GM04503 (cell line): ENCODE data around the gene ANK2.
A peak's percentile ranks its signal among the peaks of the same experiment; 100 is the strongest.

Experiments used
- DNase-seq: peaks from one replicate; pipeline ENCODE4 v3.0.0-alpha.2; 2012; ENCODE audit warnings: low read depth

Gene ANK2

DNA sequence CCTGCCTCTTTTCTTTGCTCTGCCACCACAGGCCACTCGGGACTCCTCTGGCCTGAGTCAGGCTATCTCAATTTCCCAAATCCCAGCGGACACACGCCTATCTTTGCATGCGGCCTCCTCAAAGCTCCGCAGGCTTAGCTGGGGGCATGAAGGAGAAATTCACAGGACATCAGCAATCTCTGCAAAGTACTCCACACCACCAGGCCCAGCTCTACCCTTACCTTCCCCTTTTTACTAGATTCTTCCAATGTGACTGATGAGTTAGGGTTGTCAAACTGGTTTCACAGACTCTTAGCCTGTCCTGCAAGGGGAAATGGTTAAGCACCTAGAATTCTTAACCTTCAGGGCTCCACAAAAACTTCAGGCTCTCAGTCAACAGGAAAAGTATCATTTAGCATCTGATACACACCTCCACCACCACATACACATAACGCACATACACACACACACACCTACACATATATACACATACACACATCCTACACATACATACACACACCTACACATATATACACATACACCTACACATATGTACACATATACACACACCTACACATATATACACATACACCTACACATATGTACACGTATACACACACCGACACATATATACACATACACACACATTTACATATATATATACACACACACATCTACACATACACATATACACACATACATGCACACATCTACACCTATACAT, 349.1 kb downstream of the ANK2 start:
- no peak for DNase-seq

DNA sequence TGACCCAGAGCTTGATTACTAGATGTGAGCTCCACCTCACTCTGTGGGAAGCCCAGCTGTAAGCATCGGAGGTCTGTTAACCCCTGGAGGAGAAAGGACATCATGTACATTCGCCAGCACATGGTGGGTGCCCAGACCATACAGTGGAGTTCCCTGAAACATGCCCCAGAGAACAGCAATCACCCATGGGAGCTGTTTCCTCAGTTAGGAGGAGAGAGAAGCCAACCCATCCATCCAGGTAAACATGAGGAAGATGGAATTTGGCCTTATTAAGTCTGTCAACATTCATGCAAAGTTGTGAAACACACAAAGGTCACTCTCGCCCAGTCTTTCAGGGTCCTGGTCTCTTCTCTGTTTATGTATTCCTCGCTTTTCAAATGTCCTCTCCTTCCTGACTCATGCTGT, 354.7 kb downstream of the ANK2 start:
- no peak for DNase-seq

DNA sequence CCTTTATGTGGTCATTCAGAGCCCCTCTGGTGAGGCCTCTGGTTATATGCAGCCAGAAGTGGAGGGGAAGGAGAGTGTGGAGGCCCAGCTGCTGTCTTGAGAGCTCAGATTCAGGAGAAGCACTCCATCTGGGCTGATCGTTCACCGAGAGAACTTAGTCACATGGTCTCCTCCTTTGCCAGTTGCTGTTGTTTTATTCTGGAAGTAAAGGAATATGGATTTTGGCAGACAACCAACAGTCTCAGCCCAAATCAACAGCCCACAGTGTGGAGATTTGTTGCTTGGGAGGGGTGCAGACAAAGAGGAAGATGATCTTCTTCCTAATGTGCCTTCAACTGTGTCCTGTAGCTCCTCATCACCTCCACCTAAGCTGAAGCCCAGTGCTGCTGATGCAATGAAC, 355.4 kb downstream of the ANK2 start:
- no peak for DNase-seq

DNA sequence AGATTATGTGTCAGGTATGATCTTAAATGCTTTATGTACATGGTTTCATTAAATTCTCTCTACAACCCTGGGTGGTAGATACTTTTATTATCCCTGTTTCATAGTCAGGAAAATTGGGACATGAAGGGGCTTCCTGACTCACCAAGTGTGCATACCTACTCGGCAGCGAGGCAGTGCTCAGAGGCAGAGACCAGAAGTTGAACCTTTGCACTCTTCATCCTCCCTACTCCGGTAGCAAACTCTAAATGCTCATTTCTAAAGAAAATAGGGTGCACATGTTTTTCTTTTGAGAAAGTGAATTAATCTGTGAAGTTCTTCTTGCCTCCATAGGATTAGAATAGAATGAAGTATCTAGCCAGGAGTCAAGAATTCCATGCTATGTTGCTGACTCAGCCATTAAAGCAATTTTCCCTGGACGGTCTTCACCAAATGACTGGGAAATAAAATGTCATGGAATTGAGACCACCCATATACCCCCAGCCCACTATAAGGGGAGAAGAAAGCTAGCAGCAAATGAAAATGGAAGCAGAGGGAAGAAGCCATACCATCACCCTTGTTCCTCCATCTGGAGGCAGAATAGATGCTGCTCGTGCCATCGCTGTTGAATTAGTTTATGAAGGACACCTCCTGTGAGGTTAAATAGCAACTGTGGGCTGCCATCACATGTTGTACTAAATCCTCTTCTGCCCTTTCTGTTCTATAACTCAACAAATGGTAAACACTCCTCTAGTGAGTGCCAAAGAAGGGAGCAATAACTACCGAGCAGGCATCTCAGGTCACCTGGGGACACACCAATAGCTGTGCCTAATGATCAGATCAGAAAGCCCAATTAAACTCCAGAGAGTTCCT, 356.6 kb downstream of the ANK2 start:
- DNase-seq = no peak

DNA sequence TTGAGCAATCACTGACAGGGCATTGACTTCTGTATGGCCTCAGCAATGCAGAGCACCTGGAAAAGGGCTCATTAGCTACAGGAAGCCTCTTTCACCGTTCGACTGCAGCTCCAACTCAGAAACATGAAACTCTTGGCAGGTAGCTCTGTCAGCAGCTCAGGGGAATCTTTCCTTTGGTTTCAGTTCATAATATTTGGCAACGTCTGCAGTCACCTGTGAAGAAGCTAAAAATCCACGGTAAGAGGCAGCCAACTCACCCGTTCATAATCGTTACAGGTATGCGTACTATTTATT, 357.2 kb downstream of the ANK2 start:
- no peak for DNase-seq

DNA sequence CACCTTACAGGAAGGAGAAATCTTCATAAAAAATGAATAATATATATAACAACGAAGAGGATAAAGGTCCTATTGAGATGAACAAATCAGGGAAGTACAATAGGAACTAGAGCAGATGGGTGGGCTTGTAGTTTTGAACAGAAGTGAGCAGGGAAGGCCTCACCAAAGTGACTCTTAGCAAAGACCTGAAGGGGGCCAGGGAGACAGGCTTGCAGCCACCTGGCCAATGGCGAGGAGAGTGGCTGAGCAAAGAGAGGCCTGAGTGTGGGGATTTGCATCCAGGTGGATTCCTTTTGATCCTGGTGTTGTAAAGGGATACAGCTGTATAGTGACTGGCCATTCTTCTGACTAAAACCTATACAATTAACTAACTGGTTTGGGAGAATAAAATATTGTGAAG, 358.0 kb downstream of the ANK2 start:
- DNase-seq = no peak

DNA sequence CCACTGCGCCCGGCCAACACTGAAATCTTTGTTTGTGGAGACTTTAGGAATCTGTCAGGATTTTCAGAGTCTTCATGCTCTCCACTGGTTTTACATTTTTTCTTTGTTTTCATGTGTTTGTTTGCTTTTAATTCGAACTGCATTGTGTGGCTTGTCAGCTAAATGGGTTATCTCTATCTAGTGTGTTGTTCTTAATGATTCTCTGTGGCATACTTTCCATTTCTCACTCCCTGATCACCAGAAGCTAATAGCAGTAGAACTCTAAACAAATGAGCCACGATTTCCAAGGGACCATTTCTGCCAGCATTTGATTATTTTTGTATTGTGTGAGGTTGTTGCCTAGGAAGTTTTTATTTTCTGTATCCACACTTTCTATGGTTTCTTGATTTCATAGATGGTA, 359.7 kb downstream of the ANK2 start:
- no peak for DNase-seq

DNA sequence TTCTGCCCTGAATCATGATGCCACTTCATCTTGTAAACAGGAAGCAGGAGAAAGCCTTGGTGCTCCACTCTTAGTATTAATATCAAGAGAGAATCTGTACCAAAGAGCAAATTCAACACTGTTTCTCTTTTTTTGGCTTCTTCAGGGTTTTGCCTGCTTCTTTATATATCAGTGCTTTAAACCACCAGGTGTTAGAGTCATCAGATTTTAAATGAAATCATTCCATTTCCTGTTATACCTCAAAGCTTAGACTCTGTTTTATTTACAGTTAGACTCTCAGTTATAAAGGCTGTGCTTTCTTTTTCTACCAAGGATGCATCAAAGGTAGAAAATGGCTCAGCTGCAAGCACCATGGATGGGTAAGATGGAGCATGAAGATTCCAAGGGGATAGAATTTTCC, 361.2 kb downstream of the ANK2 start:
- no peak for DNase-seq

DNA sequence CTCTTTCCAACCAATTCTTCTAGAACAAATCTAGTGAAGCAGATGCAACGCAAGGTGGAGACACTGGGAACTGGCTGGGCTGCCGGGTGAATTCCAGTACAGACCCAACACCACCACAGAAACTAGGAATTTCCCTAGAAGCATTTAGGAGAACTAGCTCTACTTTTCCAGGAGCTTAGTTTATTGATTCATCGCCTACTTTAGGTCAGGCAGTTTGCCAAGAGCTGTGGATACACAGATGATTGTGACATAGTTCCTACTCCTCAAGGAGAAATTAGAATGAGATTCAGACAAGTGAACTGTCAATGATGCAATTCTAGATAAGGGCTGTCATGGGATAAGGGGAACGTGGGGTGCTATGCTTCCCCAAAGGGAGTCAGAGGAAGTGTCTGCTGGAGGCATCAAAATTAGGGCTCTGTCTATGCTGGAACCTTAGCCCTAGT, 362.1 kb downstream of the ANK2 start:
- peak; percentile 39 for DNase-seq

DNA sequence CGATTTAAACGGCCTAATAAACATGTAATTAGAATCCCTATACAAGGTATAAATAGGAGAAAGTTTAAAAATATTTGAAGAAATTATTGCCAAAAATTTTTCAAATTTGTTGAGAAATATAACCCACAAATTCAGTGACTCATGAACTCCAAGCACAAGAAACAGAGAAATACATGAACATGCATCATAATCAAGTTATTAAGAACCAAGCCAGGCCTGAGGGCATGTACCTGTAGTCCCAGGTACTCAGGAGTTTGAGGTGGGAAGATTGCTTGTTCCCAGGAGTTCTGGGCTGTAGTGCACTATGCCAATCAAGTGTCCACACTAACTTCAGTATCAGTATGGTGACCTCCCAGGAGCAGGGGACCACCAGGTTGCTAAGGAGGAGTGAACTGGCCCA, 370.2 kb downstream of the ANK2 start:
- no peak for DNase-seq

DNA sequence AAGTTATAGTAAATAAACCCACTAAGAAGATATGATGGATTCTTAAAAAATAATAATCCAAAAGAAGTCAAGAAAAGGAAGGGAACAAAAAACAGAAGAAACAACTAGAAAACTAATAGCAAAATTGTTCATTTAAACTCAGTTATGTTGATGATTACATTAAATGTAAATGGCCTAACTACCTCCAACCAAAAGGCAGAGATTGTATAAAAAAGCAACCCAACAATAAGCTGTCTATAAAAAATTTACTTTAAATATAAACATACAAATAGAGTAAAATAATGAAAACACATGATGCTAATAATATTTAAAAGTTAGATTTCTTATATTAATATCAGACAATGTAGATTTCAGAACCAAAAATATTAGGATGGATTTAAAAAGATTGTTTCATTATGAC, 371.5 kb downstream of the ANK2 start:
- DNase-seq = no peak

DNA sequence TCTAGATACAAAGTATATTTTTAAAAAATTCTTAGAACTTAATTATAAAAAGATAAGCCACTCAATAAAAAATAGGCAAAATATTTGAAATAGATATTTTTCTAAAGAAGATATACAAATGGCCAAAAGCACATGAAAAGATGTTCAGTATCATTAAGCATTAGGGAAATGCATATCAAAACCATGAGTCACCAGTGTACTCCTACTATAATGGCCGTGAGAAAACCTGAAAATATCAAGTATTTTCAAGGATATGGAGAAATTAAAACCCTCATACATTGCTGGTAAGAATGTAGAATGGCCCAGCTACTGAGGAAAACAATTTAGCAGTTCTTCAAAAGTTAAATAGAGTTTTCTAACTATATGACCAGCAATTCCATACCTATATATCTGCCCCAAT, 374.2 kb downstream of the ANK2 start:
- no peak for DNase-seq

DNA sequence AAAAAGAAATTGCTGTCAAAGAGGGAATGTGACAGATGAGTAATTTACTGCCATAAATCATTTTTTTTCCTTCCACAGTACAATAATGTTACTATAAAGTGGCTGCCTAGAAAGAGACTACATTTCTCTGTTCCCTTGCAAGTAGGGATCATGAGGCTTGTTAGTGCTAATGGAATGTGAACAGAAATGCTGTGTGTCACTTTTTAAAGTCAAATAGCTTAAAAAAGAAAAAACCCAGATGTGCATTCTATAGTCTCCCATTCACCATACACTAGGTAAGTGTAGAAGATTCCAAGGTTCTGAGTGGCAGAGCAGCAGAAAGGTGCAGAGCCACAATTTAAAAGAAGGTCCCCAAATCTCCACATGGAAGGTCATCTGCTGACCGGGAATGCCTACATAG, 383.7 kb downstream of the ANK2 start:
- no peak for DNase-seq
